H7 (cell line): ENCODE results near the gene HMOX2. TPM values are rescaled to one million over a fixed set of nuclear protein-coding genes. Genes with fewer than 3 reads are reported as not detected.

Source experiments
- DNase-seq: peaks from one replicate; pipeline ENCODE4 v3.0.0; 2012
- H3K27me3 ChIP-seq: 2 replicates; pipeline ENCODE4 v1.6.0; 2011; ENCODE audit warnings: mild to moderate bottlenecking, low read length; ENCODE audit not compliant: control insufficient read depth, insufficient read depth
- H3K36me3 ChIP-seq: replicated peaks from 2 replicates; pipeline ENCODE4 v1.5.1; 2011; ENCODE audit warnings: low read length; ENCODE audit not compliant: control insufficient read depth, insufficient read depth
- H3K4me3 ChIP-seq: 2 replicates; pipeline ENCODE4 v1.5.1; 2011; ENCODE audit warnings: low read depth, mild to moderate bottlenecking, control low read depth, low read length, moderate library complexity; ENCODE audit not compliant: insufficient read depth
- total RNA-seq: library from RNA; depleted of rRNA; stranded (reverse); fragments of >200 nt; shearing (Covaris generic); gene quantifications from 2 replicates; pipeline ENCODE4 v1.2.3, GENCODE V29; 2014

Gene HMOX2
- total RNA-seq, 1 experiment from 2014 or later: 54.1 TPM

GRCh38 chr16:4505356-4506147 is 29.4 kb downstream of the HMOX2 start:
- no peak overlapping the region for H3K4me3 ChIP-seq
- no peaks in the 10 kb centered on the region for H3K27me3 ChIP-seq
- DNase-seq: no peak
- peaks cover 14% of the 10 kb centered on the region for H3K36me3 ChIP-seq

GRCh38 chr16:4506450-4506849 is 30.3 kb downstream of the HMOX2 start:
- peak; percentile 82 for DNase-seq
- no peaks in the 10 kb centered on the region for H3K27me3 ChIP-seq
- no peak overlapping the region for H3K4me3 ChIP-seq
- peaks cover 16% of the 10 kb centered on the region for H3K36me3 ChIP-seq

GRCh38 chr16:4507588-4508345 is 31.6 kb downstream of the HMOX2 start:
- H3K27me3 ChIP-seq: no peaks in the 10 kb centered on the region
- no peak for DNase-seq
- H3K36me3 ChIP-seq: peaks cover 22% of the 10 kb centered on the region
- no peak overlapping the region for H3K4me3 ChIP-seq

GRCh38 chr16:4508806-4509205 is 32.6 kb downstream of the HMOX2 start:
- no peak overlapping the region for H3K4me3 ChIP-seq
- peaks cover 22% of the 10 kb centered on the region for H3K36me3 ChIP-seq
- H3K27me3 ChIP-seq: no peaks in the 10 kb centered on the region

GRCh38 chr16:4509420-4509819 is 33.2 kb downstream of the HMOX2 start:
- Histone ChIP-seq H3K36me3 (peaks cover 22% of the 10 kb centered on the region), H3K27me3 (no peaks in the 10 kb centered on the region), H3K4me3 (no peak overlapping the region)
- DNase-seq: no peak

More at GRCh38 chr16:4508806-4509205, 32.6 kb downstream of the HMOX2 start:
- DNase-seq: no peak

- H3K27me3 ChIP-seq: no peaks in the 10 kb centered on the region
- H3K36me3 ChIP-seq: peaks cover 22% of the 10 kb centered on the region
- H3K4me3 ChIP-seq: no peak overlapping the region
- DNase-seq: no peak
Observed at GRCh38 chr16:4510131-4510530, 33.9 kb downstream of the HMOX2 start.

GRCh38 chr16:4510747-4511426 is 34.7 kb downstream of the HMOX2 start:
- H3K27me3 ChIP-seq: no peaks in the 10 kb centered on the region
- peaks cover 22% of the 10 kb centered on the region for H3K36me3 ChIP-seq
- H3K4me3 ChIP-seq: no peak overlapping the region
- no peak for DNase-seq

GRCh38 chr16:4511441-4512082 is 35.4 kb downstream of the HMOX2 start:
- DNase-seq: peak; percentile 94
- Histone ChIP-seq H3K36me3 (peaks cover 22% of the 10 kb centered on the region), H3K27me3 (no peaks in the 10 kb centered on the region), H3K4me3 (no peak overlapping the region)

- peaks cover 20% of the 10 kb centered on the region for H3K36me3 ChIP-seq
- DNase-seq: no peak
- H3K4me3 ChIP-seq: no peak overlapping the region
- no peaks in the 10 kb centered on the region for H3K27me3 ChIP-seq
Observed at GRCh38 chr16:4512473-4512872, 36.3 kb downstream of the HMOX2 start.

- H3K4me3 ChIP-seq: no peak overlapping the region
- H3K36me3 ChIP-seq: peaks cover 15% of the 10 kb centered on the region
- DNase-seq: no peak
- H3K27me3 ChIP-seq: no peaks in the 10 kb centered on the region
Observed at GRCh38 chr16:4513086-4513860, 37.1 kb downstream of the HMOX2 start.

GRCh38 chr16:4513881-4514280 is 37.7 kb downstream of the HMOX2 start:
- DNase-seq: peak; percentile 36
- Histone ChIP-seq H3K36me3 (peaks cover 15% of the 10 kb centered on the region), H3K4me3 (no peak overlapping the region), H3K27me3 (no peaks in the 10 kb centered on the region)

- H3K27me3 ChIP-seq: no peaks in the 10 kb centered on the region
- peak; percentile 64 for DNase-seq
- H3K4me3 ChIP-seq: no peak overlapping the region
- peaks cover 12% of the 10 kb centered on the region for H3K36me3 ChIP-seq
Observed at GRCh38 chr16:4514606-4515005, 38.4 kb downstream of the HMOX2 start.

- H3K36me3 ChIP-seq: peaks cover 8% of the 10 kb centered on the region
- no peak for DNase-seq
- no peaks in the 10 kb centered on the region for H3K27me3 ChIP-seq
- no peak overlapping the region for H3K4me3 ChIP-seq
Observed at GRCh38 chr16:4515611-4516233, 39.5 kb downstream of the HMOX2 start.
